ENCODE data around the gene CAMTA1. TPM values are rescaled to one million over a fixed set of nuclear protein-coding genes. Genes with fewer than 3 reads are reported as not detected.

The CAMTA1 gene
- total and polyA plus RNA-seq, 12 donors = 123 to 265 (median 142) TPM

GRCh38 chr1:6743189-6744101 lies 41.8 kb upstream of the CAMTA1 start:
- WGBS, 2 donors = 35 to 41% methylated on average over 20 of the region's 20 CpGs
- H3K36me3 ChIP-seq = no peaks in the 10 kb centered on the region
- peaks cover 6 to 19% (median 15%) of the 10 kb centered on the region in 9 donors for H3K4me1 ChIP-seq
- no peaks in the 10 kb centered on the region for H3K27me3 ChIP-seq
- H3K4me3 ChIP-seq = peak overlapping the region in 3 of 10 donors; percentile 0 to 17 (median 13)
- H3K9me3 ChIP-seq = peaks cover 0 to 9% (median 0%) of the 10 kb centered on the region in 11 donors
- no peak for TF ChIP-seq CTCF (IDR thresholded peaks at IDR 0.05)
- DNase-seq (peak; percentile 37 to 70), ATAC-seq (peak; percentile 91 to 97 (median 94))
- intact Hi-C loops (cut with DNase I) = loop anchor here in 3 of 10 donors (5.0 kb wide), 1 partner anchor 39 kb away; no protein-coding TSS in a partner anchor
- peak overlapping the region; percentile 33 to 93 (median 82) for H3K27ac ChIP-seq

- intact Hi-C loops (cut with DNase I) = no loop called here
- no peaks in the 10 kb centered on the region for H3K36me3 ChIP-seq
- DNase-seq = no peak
- TF ChIP-seq CTCF (IDR thresholded peaks at IDR 0.05) = no peak
- 94 to 97% methylated on average over 5 of the region's 5 CpGs for WGBS, 2 donors
- H3K27ac ChIP-seq = no peak overlapping the region
- no peaks in the 10 kb centered on the region for H3K27me3 ChIP-seq
- H3K9me3 ChIP-seq = peaks cover 0 to 9% (median 0%) of the 10 kb centered on the region in 11 donors
- H3K4me1 ChIP-seq = peaks cover 6 to 19% (median 15%) of the 10 kb centered on the region in 9 donors
- H3K4me3 ChIP-seq = no peak overlapping the region
- no peak for ATAC-seq
These were observed 40.2 kb upstream of the CAMTA1 start for GRCh38 chr1:6745073-6745472.

- Histone ChIP-seq H3K27me3 (peaks cover 0 to 5% (median 0%) of the 10 kb centered on the region in 7 donors), H3K36me3 (no peaks in the 10 kb centered on the region), H3K4me1 (peaks cover 6 to 25% (median 15%) of the 10 kb centered on the region in 9 donors), H3K9me3 (no peaks in the 10 kb centered on the region), H3K4me3 (no peak overlapping the region), H3K27ac (no peak overlapping the region)
- WGBS, 2 donors = 89 to 95% methylated on average over 2 of the region's 2 CpGs
- intact Hi-C loops (cut with DNase I) = no loop called here
- DNase-seq (no peak), ATAC-seq (no peak)
- TF ChIP-seq CTCF (IDR thresholded peaks at IDR 0.05) = no peak
These were observed 37.6 kb upstream of the CAMTA1 start for GRCh38 chr1:6747674-6748073.

GRCh38 chr1:6750490-6750889 lies 34.8 kb upstream of the CAMTA1 start:
- Histone ChIP-seq H3K9me3 (no peaks in the 10 kb centered on the region), H3K27ac (no peak overlapping the region), H3K36me3 (no peaks in the 10 kb centered on the region), H3K27me3 (peaks cover 0 to 13% (median 5%) of the 10 kb centered on the region in 7 donors), H3K4me1 (peaks cover 0 to 12% (median 0%) of the 10 kb centered on the region in 9 donors), H3K4me3 (no peak overlapping the region)
- TF ChIP-seq CTCF (IDR thresholded peaks at IDR 0.05) = no peak
- ATAC-seq (no peak), DNase-seq (no peak)
- intact Hi-C loops (cut with DNase I) = no loop called here
- WGBS, 2 donors = 87 to 91% methylated on average over 4 of the region's 4 CpGs
